ENCODE measurements around the gene ITGBL1.

DNA sequence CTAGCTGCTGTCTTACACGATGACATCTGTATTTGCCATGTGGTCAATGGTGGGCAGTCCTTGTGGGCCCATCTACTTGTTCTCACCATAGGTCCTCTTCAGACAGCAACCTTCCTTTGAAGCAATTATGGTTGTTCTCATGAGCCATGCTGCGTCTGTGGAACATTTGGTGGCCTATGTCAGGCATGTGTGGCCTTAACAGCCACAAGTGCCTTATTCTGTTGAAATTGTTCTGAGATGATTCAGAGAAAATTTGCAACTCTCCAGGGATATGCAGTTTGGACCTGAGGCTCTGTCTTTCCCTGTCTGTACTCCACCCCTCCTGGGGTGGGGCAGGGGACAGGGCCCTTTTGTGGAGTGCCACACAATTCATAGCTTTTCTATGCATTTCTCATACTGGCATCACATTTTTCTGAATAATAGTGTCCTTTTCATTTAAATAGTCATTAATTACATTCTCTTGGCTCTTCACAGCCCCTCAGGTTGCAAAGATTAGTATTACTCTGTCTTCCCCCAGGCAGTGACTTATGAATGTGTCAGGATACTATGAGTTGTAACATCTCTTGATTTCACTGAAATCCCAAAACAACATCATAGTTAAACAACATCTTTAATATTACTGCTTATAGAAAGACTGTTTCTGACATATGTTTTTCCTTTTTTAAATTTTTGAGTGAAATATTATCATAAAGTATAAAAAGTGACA lies 102.1 kb downstream of the ITGBL1 start:
- TF ChIP-seq, protein P1, sequence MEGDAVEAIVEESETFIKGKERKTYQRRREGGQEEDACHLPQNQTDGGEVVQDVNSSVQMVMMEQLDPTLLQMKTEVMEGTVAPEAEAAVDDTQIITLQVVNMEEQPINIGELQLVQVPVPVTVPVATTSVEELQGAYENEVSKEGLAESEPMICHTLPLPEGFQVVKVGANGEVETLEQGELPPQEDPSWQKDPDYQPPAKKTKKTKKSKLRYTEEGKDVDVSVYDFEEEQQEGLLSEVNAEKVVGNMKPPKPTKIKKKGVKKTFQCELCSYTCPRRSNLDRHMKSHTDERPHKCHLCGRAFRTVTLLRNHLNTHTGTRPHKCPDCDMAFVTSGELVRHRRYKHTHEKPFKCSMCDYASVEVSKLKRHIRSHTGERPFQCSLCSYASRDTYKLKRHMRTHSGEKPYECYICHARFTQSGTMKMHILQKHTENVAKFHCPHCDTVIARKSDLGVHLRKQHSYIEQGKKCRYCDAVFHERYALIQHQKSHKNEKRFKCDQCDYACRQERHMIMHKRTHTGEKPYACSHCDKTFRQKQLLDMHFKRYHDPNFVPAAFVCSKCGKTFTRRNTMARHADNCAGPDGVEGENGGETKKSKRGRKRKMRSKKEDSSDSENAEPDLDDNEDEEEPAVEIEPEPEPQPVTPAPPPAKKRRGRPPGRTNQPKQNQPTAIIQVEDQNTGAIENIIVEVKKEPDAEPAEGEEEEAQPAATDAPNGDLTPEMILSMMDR (conservative IDR thresholded peaks at IDR 0.05; ENCODE audit: low read length): no peak
- TF ChIP-seq EZH2phosphoT487 (IDR thresholded peaks at IDR 0.05; ENCODE audit: borderline replicate concordance, low read depth, low read length): no peak
